ENCODE results near the gene FLAD1.

FLAD1 gene

DNA sequence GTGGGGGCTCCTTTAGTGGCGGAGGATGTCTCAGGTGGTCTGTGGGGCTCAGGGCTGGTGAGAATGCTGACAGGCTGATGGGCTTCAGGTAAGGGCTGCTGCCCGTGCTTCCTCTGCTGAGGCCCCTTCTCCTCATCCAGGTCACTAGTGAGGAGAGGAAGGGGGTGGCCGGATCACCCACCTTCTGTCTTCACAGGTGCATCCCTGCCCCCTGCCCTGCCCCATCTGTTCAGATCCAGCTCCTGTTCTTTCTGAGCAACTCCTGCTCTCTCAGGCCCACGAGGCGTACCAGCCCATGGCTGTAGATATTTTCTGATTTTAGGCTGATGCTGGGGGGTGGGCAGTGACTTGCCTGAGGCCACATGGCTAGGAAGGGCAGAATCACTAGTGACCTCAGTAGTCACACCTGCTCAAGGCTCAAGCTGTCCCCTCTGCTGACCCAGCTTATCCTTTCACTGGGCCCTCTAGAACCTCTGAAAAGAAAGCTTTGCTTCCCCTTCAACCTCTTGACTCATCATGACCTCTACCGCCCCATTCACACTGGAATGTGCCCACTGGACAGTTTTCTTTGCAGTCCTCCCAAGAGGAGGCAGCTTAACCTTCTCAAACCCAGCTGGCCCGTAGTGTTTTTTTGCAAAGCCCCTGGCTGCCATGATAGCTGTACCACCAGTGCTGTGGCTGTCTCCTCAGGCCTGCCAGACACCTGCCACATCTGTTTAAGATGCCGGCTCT, 35.6 kb downstream of the FLAD1 start:
- DNase-seq, result no peak

- no peak for DNase-seq
Measured at GRCh38 chr1:155019377-155020245, 36.5 kb downstream of the FLAD1 start.

DNA sequence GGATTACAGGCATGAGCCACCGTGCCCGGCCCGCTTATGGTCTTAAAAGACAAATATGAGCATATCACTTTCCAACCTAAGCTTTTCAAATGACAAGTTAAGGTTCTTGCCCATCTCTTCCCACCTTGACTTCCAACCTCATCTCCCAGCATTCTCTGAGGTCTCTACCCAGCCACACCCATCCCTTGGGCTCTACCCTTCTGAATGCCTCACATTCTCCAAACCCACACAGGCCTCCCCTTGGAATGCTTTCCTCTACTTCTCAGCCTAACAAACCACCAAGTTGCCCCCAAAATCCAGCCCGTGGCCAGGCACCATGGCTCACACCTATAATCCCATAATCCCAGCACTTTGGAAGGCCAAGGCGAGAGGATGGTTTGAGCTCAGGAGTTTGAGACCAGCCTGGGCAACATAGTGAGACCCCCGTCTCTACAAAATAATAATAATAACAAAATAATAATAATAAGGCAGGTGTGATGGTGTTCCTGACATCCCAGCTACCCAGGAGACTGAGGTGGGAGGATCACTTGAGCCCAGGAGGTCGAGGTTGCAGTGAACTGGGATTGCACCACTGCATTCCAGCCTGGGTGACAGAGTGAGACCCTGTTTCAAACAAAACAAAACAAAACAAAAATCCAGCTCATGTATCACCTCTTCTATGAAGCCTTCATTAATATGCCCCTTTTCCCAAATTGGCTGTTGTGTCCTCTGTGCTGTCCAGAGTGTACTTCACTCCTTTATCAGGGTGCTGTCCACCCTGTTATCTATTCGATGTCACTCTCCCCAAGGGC, 39.2 kb downstream of the FLAD1 start:
- DNase-seq, result no peak

GRCh38 chr1:155022927-155023236, 39.7 kb downstream of the FLAD1 start:
- DNase-seq, result no peak

- no peak for DNase-seq
Measured at GRCh38 chr1:155023627-155024026, 40.5 kb downstream of the FLAD1 start.

DNA sequence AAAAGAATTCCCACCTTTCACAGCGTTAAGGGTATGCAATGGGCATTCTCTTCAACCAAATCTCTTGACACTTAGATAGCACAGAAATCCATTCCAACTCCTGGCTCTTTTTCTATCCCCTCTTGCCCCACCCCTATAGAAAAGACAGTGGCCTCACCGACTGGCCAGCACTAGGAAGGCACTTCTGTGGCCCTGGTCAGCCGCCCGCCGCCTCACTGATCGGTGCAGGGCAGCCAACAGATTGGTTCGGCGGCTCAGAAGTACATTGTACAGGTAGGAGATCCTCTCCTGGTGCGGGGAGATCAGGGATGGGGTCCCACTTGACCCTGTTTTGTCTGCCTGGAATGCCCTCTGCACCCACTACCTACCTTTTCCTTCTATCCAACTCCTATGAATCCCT, 41.2 kb downstream of the FLAD1 start:
- no peak for DNase-seq

GRCh38 chr1:155026154-155026553, 43.0 kb downstream of the FLAD1 start:
- no peak for DNase-seq

- no peak for DNase-seq
Measured at GRCh38 chr1:155026588-155026987, 43.4 kb downstream of the FLAD1 start.

GRCh38 chr1:155029513-155030242, 46.5 kb downstream of the FLAD1 start:
- DNase-seq, result no peak

DNA sequence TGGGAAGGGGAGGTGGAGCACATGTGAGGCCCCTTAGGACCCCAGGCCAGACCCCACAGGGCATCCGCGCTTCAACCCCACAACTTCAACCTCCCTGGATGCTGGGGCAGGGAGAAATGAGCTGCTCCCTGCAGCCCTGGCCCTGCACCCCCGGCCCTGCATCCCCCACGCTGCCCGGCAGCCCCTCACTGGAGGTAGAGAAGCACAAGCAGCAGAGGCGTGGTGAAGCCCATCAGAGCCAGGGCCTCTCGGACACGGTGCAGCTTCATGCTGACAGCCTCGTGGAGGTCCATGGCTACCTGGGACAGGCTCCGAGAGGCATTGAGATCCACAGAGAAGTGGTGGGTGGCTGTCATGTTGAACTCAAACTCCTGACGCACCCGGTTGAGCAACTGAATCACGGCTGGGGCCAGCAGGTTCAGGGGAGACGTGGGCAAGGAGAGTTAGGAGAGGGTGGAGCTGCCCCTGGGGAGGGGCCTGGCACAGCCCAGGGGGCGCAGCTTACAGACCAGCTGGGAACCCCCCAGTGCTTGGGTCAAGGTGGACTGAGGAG, 47.2 kb downstream of the FLAD1 start:
- no peak for DNase-seq

GRCh38 chr1:155030899-155031298, 47.8 kb downstream of the FLAD1 start:
- DNase-seq, result no peak

DNA sequence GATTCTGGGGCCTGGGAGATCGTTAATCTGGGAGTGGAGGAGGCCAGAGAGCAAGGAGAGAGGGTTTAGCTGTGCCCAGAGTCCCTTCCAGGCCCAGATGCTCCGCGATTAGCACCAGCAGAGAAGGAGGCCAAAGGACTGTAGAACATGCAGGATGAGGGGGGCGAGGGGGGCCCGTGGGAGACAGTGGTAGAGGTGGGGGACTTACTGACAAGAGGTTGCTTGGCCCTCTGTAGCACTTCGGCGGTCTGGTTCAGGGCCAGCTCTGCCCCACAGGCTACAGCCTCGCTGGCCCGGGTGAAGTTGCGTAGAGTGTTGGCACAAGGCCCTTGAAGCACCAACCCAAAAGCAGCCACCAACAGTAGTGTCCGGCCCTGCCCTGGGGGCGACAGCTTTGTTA, 49.7 kb downstream of the FLAD1 start:
- no peak for DNase-seq

GRCh38 chr1:155033524-155033923, 50.4 kb downstream of the FLAD1 start, which contains the start of the genes DCST1 and DCST2:
Gene DCST1 (plus strand): TSS chr1:155033824. CDS start chr1:155034037, 213 bp downstream.
Gene DCST2 (minus strand): TSS chr1:155033781. CDS start chr1:155033701, 80 bp downstream.
- no peak for DNase-seq

DNA sequence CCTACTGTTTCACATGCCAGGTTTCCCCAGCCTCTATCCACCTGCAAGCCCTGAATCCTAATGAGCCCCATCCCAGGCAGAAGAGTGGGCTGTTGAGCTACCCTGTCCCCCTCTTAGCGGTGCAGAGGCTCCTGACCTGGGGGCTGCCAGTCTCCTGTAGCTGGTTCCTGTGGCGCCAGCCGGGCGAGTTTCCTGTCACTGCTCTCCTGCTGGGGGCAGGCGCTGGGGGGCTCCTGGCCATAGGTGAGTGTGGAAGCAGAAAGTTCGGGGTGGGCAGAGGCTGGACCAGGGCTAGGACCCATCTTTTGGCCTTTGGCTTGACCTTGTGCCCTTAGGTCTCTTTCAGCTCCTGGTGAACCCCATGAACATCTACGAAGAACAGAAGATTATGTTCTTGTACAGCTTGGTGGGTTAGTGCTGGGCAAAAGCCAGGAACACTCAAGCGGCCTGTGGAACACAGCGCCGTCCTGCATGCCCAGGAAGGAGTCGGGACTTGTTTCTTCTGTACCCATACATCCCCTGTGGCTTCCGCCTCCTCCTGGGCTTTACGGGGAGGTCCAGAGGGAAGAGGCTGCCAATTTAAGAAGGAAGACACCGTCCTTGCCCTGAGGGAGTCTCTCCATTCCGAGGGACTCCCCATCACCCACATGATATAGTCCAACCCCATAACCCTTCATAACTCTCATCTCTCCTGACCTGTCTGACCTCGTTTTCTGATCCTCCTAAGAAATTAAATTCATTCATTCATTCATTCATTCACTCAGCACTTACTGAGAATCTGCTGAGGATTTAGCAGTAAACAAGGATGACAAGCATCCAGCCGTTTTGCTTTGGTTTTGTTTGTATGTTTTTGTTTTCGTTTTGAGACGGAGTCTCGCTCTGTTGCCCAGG, 51.4 kb downstream of the FLAD1 start:
- DNase-seq, result no peak

- no peak for DNase-seq
Measured at GRCh38 chr1:155035936-155036335, 52.8 kb downstream of the FLAD1 start.

DNA sequence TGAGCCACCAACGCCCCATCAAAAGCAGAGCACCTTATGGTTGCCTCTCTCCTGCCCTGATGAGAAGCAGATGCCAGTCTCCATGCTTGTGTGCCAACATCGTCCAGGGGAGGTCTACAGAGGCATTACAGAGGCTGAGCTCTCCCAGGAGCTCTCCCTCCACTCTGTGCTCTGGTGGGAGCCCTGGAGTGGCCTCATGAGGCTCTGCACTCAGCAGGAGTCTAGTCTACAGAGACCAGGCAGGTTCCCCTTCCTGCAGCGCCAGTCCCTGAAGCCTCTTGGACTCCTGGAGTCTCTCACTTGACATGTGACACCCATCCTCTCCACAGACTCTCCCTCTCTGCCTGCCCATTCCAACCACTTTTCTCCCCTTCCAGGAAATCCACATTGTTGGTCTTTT, 53.9 kb downstream of the FLAD1 start:
- no peak for DNase-seq

- no peak for DNase-seq
Measured at GRCh38 chr1:155037851-155038441, 54.8 kb downstream of the FLAD1 start.

DNA sequence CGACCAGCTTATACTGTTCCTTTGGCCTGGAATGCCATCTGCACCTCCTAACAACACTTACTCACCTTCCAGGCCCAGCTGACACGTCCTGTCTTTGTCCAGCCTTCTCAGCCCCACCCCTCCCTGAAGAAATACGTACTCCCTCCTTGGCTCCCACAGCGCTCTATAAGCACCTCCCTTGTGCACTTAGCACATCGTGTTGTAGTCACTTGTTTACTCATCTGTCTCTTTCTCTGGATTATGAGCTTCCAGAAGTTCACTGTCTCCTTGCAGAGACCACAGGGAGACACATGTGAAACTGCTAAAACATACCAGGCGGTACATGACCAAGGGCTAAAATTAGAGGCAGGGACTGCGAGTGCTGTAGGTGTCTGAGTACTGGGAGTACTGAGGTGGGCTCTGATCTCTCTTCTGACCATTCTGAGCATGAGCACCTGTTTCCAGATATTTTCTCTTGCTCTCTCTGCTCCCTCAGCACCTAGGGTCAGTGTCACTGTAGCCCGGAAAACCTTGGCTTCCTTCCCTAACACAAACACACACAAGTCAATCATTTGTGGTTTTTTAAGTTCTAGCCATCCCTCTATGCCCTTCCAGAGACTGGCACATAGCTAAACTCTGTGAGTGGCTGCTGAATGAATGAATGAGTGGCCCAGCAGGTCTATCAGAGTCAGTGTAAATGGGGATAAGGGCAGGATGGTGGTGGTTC, 55.6 kb downstream of the FLAD1 start:
- DNase-seq, result no peak

- DNase-seq, result no peak
Measured at GRCh38 chr1:155039308-155039669, 56.1 kb downstream of the FLAD1 start.

DNA sequence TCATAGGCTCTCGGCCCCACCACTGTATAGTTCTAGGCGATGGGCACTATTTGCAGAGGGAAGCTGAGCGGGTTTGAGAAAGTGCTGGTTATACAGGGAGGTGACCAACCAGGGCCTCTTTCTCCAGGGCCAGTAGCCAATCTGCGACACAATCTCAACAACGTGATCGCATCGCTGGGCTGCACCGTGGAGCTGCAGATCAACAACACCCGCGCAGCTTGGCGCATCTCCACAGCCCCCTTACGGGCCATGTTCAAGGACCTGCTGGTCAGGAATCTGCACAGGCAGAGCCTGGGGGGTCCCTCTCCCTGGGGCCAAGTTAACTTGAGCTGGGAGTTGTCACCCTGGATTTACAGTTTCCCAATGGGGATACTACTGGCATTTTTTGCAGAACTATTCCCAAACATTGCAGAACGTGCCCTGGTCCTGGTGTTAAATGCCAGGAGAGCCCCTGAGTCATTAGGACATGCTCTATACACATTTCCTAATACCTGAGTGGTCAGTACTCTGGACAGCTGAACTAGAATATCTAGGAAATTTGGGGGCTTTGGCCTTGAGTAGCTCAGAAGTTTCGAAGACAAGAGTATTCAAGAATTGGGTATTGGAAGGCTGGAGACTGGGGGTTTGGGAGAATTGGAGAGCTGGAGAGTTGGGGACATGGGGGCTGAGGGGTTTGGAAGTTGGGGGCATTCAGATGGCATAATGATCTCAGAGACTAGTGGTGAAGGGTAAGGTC, 57.4 kb downstream of the FLAD1 start:
- DNase-seq, result no peak
